Fibroblast of pulmonary artery (primary cell): ENCODE results near the gene FGA.

Experiments used
- DNase-seq: peaks from one replicate; pipeline ENCODE4 v3.0.0-alpha.2; 2010; ENCODE audit warnings: low read depth
- H3K4me3 ChIP-seq: replicated peaks from 2 replicates; pipeline ENCODE4 v1.5.1; 2011; ENCODE audit warnings: low read depth, mild to moderate bottlenecking, control low read depth, low read length, moderate library complexity
- TF ChIP-seq, protein P1 (sequence below): IDR thresholded peaks from 2 replicates; pipeline ENCODE4 v1.5.1; 2011; ENCODE audit warnings: mild to moderate bottlenecking, control low read depth, low read length, inconsistent platforms; ENCODE audit errors: missing control alignments

Gene FGA

DNA sequence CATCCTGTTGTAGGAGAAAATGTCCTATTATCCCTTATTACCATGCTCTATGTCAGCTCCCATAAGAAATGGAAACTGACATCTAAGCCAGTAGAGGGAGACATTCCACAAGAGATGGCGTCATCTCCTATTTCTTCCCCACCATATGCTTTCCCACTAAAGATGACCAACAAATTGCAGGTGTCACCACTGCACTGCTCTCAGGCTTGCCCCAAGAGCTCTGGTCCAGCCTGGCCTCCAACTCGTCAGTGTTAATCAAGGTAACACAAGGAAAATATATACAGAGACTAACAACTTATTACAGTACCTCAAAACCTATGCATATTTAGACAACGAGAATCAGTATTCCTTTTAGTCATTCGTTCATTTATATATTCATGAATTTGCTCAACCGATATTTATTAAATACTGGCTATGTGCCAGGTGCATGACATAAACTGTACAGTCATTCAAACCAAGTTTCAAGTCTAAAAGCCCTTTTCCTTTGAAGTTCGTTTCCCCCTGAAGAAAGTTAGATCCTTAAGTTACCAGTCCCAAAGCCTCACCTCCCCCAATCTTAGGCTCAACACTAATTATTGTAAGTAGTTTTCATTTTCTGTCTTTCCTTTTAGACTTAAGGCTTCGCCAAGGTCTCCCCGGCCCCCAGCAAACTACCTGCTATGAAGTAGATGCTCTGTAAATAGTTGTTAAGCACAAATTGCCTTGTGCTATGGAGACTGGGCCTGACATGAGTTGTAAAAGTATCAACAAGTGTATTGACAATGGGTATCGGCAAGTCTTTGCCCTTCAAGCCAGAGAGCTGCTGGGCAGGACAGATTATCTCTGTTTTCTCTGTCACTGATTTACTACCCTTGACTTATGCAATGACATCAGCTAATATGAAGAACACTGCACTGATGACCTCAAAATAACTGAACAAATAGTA lies 30.8 kb downstream of the FGA start:
- TF ChIP-seq, protein P1, sequence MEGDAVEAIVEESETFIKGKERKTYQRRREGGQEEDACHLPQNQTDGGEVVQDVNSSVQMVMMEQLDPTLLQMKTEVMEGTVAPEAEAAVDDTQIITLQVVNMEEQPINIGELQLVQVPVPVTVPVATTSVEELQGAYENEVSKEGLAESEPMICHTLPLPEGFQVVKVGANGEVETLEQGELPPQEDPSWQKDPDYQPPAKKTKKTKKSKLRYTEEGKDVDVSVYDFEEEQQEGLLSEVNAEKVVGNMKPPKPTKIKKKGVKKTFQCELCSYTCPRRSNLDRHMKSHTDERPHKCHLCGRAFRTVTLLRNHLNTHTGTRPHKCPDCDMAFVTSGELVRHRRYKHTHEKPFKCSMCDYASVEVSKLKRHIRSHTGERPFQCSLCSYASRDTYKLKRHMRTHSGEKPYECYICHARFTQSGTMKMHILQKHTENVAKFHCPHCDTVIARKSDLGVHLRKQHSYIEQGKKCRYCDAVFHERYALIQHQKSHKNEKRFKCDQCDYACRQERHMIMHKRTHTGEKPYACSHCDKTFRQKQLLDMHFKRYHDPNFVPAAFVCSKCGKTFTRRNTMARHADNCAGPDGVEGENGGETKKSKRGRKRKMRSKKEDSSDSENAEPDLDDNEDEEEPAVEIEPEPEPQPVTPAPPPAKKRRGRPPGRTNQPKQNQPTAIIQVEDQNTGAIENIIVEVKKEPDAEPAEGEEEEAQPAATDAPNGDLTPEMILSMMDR, result peak; percentile 69
- H3K4me3 ChIP-seq, result no peak overlapping the region
- DNase-seq, result peak; percentile 73

GRCh38 chr4:154559141-154559493 lies 31.4 kb downstream of the FGA start:
- H3K4me3 ChIP-seq, result no peak overlapping the region
- DNase-seq, result no peak
- TF ChIP-seq, protein P1, result no peak

DNA sequence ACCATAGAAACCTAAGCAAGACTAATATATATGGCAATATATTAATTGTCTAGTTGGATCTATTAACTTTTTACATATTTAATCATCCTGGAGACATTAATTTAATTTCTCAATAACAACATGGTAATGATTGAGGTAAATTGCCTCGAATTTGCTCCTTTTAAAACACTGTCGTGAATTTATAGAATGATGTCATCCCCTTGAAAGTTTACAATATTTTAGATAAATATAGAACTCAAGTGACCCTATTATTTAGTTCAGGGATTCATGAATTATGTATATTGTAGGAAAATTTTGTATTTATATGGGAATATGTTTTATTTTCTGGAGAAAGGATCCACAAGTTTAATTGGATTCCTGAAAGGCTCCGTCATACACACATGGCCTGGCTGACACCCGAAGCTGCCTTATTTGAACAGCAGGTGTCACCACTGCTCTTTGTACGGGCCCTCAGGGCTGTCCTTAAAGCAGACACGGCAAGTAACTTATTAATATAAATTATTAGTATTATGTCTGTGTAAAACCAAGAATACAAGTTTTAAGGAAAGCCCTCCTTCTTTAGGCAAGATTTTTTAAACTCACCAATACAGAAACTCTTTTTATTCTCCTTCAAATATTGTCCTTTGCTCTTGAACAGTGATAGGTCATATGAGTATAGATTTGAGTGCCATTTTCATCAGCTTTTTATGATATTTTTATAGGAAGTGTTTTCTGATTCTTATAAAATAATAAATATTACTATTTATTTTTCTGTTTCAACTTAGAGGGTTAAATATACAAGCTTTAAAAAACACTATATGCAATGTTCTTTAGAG lies 38.5 kb downstream of the FGA start:
- DNase-seq, result peak; percentile 88
- no peak overlapping the region for H3K4me3 ChIP-seq
- TF ChIP-seq, protein P1, result peak; percentile 83

GRCh38 chr4:154549894-154550790 lies 40.4 kb downstream of the FGA start, which contains the start of gene PLRG1:
TSS of gene PLRG1 (minus strand) at chr4:154550400. CDS start at chr4:154550308, 92 bp downstream.
- peak within 1 kb of the TSS; percentile 74 for H3K4me3 ChIP-seq
- TF ChIP-seq, protein P1, result no peak
- DNase-seq, result peak; percentile 95

GRCh38 chr4:154545689-154546088 lies 44.9 kb downstream of the FGA start:
- TF ChIP-seq, protein P1, result peak; percentile 7
- no peak overlapping the region for H3K4me3 ChIP-seq
- DNase-seq, result no peak

DNA sequence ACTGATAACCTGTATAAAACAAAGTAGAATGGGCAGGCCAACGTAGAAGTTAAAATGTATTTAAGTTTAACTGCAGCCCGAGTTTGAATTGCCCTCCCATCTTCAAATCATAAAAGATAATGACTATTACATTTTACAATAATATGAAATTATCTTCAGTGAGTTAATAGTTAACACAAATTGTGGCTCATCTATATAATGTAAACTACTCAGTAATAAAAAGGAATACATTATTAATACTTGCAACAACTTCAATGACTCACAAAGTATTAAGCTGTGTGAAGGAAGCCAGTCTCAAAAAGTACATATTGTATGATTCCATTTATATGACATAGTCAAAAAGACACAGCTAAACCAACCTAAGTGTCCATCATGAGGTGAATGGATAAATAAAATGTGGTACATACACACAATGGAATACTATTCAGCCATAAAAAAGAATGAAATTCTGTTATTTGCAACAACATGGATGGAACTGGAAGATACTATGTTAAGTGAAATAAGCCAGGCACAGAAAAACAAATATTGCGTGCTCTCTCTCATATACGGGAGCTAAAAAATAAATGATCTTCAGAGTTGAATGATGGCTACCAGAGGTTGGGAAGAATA lies 48.2 kb downstream of the FGA start:
- TF ChIP-seq, protein P1, result no peak
- DNase-seq, result no peak
- no peak overlapping the region for H3K4me3 ChIP-seq
